Right kidney (tissue), 1 donor: Measurements from ENCODE around the gene OXNAD1.
A peak's percentile ranks its signal among the peaks of the same experiment; 100 is the strongest.

Source experiments
- DNase-seq: peaks from one replicate; pipeline ENCODE4 v3.0.0-alpha.2; 2016

Gene OXNAD1

GRCh38 chr3:16245609-16246008, 19.4 kb upstream of the OXNAD1 start:
- DNase-seq = no peak

DNA sequence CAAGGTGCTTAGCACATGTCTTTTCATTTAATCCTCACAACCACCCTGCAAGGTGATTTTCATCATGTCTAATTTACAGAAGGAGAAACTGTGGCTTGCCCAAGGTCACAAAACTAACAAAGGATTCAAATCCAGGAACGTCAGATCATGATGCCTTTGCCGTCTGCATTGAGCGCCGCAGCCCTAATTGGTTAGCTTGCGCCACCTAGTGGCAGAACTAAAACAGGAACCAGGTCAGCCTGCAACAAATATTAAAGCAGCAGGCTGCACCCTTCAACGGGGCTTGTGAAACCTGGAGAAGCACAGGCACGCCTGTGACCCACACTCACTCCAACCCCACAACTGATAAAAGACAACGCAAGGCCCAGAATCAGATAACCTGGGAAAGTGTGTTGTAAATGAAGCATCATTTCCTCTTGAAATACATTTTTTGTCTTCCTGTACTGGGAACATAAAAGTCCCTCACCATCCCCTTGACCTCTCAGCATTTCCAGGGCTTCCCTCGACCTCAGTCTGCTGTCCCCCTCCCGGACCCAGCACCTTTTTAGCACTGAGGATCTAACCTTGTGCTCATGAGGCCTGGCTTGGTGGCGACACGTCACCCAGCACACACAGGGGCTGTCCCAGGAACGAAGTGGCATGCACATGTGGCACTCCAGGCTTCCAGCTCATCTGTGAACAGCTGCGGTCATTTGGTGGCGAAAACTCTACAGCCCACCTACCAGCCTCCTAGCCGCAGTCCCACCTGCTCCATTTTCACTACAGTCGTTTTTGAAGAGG, 17.5 kb upstream of the OXNAD1 start:
- peak; percentile 49 for DNase-seq

GRCh38 chr3:16248556-16248955, 16.5 kb upstream of the OXNAD1 start:
- DNase-seq = no peak

DNA sequence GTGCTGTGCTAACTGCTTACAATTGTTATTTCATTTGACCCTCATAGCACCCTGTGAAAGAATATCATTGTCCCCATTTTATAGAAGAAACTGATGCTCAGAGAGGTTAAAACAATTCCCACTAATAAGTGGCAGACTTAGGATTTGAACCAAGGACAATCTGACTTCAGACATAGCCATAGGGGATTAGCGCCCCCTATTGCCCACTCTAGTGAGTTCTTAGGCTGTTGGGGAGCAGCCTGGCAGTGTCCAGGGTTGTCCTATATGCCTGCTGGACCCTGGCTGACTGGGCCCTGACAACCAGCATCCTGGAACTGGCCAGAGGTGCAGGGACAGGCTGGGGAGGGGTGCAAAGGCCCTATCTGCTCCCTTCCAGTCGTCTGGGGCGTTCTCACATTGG, 15.7 kb upstream of the OXNAD1 start:
- DNase-seq = no peak

DNA sequence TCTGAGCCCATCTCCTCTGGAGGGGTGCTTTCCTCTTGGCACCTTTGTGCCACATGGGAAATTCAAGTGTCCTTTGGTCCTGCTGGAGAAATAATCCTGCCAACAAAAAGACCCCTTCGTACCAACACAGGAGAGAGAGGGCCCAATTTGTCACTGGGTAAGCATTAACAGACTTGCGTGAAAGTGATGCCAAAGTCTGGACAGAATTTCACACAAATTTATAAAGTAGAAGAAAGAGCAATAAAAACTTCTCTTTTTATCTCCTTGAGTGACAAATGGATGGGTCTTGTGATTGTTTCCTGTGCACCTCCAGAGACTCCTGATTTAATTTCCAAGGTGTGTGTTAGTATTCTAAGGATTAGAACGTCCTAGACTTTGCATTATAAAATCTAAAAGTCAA, 15.1 kb upstream of the OXNAD1 start:
- DNase-seq = no peak

GRCh38 chr3:16251316-16252085, 13.5 kb upstream of the OXNAD1 start:
- no peak for DNase-seq

DNA sequence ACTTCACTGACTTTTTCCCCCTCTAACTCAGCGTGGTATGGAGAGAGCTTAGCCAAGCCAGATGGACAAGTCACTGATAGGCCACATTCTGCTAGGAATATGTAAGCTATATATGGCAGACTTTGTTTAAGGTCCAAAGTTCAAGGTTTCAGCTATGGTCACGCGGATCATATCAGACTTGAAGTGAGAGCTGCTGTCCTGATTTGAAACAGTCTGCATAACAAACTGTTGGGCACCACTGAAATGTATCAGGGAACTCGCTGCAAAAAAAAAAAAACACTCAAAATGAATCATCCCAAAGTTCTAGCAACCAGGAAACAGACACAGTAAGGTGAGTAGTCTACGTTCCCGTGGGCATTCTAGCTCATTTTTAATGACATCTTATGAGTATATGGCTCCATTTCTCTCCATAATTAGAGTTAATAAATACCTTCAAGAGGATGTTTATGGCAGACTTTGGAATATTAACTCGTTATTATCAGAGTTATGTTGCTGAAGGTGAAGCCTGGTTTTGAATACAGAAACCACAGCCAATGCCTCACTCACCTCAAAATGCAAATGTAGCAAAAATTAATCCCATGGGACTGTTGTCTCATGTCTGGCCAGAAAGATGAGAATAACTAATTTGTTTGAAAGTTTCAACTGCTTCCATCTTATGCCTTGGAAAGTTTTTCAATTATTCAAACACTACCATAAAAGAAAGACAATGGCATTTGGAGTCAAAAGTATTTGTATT, 12.6 kb upstream of the OXNAD1 start:
- DNase-seq = no peak

DNA sequence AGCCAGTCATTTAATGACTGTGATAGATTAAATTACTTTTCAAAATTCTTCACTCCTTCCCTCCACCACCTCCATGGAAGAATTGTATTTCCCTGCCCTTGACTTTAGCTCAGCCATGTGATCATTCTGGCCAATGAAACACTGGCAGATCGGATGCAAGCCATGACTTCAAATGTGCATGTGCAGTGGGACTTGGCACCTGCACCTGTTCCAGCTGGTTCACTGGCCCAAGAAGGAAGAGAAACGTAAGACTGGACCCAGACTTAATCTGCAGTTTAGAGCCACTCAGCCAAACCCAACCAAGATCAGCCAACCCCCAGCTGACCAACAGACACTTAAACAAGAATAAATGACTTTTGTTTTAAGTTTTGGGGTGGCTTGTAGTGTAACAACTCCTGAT, 12.0 kb upstream of the OXNAD1 start:
- DNase-seq = no peak

GRCh38 chr3:16253601-16254000, 11.4 kb upstream of the OXNAD1 start:
- no peak for DNase-seq

GRCh38 chr3:16254916-16255315, 10.1 kb upstream of the OXNAD1 start:
- DNase-seq = no peak

- no peak for DNase-seq
These were observed 9.7 kb upstream of the OXNAD1 start for GRCh38 chr3:16255326-16255725.

GRCh38 chr3:16255726-16256125, 9.3 kb upstream of the OXNAD1 start:
- DNase-seq = no peak

DNA sequence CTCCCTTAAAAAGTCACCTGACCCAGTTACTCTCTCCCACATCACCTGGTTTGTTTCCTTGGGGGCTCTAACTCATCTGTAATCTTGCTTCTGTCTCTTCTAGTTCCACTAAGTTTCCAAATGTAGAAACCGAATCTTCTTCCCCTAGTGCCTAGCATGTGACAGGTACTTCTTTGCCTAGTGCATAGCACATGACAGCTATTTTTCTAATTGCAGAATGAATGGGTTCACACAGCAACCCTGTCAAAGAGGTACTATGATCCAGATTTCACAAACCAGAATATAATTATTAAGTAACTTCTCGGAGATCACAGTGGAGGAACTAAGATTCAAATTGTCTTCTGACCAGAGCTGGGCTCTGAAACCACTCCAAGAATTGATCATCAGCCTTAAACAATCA, 7.7 kb upstream of the OXNAD1 start:
- DNase-seq = no peak

DNA sequence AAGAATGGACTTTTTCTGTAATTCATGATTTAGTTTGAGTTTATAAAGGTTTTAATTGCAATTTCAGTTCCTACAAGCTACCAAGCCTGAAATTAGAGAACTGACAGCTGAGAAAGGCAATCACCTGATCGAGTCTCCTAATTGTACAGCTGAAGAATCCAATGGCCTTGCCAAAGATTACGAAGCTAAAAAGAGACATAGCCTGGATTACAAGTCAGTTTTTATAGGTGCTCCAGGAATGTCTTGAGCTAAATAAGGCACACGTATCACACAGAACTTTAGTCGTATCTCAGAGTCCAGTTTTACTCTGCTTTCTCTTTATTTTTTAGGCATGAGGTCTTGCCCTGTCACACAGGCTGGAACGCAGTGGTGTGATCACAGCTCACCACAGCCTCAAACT, 6.8 kb upstream of the OXNAD1 start:
- DNase-seq = no peak

DNA sequence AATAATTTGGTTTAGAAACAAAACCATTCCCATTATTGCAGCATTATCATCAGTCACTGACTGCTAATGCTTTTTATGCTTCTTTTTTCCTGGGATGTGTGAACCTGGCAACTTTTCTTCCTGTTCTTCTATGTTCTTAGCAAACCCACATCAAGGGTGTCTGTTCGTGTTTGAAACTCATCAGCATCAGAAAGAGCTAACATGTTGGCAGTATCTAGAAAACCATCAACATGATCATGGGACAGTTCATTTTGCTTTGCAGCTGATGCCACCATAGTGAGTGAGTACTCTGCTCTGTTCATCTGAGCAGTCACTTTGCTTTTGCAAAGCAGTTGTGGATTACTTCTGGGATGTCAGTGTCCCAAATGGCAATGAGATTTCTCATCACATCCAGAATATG, 6.1 kb upstream of the OXNAD1 start:
- no peak for DNase-seq

DNA sequence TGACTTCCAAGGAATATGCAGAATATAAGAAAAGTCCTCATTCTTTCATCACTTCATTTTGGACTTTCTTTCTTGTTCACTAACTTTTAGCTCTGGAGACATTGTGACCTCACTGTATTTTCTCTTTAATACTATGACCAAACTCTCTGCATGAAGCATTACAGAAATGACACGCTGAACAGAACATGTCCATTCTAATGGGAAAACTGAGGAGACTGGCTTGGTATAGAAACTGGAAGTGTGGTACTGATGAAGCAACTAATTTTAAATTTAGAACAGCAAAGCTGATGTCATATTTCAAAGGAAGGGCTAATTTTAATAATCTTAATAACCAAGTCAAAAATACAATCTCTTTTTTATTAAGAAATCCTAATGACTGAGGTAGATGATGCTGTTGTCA, 5.0 kb upstream of the OXNAD1 start:
- DNase-seq = no peak

- DNase-seq = no peak
These were observed 2.8 kb upstream of the OXNAD1 start for GRCh38 chr3:16262174-16262573.

DNA sequence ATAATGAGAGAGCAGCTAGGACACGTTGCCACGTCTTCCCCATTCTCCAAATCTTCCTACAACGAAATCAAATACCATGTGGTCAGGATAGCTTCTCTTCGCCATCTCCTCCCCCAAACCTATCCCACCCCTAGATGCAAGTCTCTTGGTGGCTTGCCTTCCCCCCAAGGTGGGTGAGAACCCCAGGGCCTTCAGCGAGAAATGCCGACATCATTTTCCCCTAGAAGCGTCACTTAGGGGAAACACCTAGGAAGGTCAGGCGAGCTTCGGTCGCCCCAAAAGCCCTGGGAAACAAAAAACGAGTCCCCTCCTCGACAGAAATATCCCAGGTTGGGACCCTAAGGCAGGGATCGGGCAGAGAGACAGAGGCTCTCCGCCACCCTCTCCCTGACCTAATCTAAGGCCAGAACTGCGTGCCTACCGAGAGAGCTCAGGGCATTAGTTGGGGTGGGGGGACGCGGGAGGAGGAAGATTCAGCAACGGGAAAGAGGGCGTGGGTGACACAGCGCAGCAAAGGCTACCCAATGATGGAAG, 771 bp upstream of the OXNAD1 start:
- DNase-seq = no peak

DNA sequence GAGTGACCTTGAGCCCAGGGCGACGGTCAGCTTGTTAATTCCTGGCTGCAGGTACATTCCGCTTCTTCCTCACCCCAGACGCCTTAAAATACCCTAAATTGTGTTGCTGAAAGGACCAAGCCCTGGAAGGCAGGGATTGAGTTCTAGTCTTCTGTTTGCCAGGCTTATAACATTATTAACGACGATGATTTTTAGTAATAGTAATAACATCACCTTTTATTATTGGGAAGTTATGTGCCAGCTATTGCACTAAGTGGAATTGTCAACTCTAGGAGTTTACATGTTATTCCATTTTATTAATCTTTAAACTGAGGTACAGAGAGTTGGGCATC, 409 bp downstream of the OXNAD1 start:
- no peak for DNase-seq

DNA sequence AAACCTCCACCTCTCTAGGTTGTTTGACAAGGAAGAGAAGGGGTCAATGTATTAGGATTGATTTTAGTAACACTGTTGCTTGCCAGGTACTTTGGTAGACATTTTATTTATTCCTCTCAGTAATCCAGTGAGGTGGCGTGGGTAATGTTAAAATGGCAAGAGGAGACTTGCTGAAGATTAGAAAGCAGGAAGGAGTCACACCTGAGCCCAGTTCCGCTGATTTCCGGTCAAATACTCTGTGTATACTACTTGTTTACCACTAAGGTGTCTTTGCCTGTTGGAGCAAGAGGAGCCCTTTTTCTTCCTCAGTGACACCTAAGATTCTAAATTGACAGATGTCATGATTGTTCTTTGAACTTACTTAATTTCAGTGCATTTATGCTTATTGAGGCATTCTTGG, 1.7 kb downstream of the OXNAD1 start:
- DNase-seq = no peak

DNA sequence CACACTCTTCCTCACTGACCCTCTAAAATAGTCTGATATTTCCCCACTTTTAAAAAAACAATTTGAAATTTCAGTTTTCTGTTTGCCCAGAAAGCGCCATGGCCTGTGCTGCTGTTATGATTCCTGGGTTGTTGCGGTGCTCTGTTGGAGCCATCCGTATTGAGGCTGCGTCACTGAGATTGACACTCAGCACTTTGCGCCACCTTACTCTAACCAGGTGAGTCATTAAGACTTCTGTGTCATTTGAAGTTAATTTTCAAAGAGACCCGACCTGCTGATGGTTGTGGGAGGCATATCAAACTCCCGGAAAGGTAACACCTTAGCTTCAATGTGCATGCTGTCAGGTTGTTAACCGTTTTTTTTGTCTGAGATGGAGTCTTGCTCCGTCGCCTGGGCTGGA, 5.8 kb downstream of the OXNAD1 start:
- DNase-seq = no peak

GRCh38 chr3:16272588-16272987, 7.6 kb downstream of the OXNAD1 start:
- no peak for DNase-seq

DNA sequence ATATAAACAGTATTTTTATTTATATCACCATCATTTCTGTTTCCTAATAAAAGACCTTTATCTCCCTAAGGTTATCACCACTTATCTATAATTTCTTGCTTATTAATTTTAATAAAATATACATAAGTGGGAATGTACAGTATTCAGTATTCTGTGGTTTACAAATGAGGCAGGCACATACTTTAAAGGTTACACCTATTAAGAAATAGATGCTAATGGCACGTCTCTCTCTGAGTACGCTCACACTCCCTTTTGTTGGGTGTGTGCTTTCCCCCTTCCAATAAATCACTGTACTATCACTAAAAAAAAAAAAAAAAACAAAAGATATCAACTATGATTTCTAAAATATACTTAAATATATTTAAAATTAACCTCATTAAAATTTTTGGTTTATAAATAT, 8.9 kb downstream of the OXNAD1 start:
- no peak for DNase-seq
